ENCODE results near the gene MRE11.

The MRE11 gene

DNA sequence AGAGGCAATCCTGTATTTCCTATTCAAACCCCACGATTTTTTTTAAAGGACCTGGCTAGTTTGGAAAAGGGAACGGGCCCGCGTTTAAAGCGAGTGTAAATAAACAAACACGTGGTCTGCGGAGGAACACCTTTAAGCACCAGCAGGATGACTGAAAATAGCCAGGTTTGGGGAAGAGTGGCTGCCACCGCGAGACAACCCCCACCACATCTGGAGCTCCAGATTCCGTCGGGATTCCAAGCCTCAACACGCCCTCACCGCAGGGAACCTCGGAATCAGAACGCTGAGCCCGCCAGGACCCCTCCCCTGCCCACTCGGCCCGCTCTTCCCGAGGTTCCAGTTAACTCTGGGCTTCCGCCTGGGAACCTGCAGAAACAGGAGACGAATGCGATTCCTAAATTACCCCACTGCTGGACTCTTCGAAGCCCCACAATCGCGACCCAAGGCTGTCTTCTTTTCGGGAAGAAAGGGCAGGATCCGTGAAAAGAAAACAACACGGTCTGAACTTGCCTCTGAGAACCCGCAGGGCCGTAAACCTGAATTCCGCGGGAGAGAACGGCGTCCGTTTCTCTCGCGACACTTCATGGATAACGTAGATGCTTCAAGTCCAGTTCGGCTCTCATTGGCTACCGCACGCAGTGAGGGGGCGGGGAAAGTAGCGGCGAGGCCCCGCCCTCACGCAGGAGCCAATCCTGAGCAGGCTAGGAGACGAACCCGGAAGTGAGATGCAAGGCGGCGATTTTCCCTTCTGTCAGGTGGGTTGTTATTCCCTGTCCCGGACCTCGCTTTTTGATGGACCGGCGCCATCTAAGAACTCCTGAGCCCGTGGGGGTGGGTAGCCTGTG, at the start of gene MRE11, which contains the start of gene ANKRD49:
TSS of gene MRE11 (minus strand) at position 564 of the 845 bp plus-strand sequence. CDS start 1,043 bp downstream, outside the sequence.
TSS of gene ANKRD49 (plus strand) at position 704 of the 845 bp plus-strand sequence. CDS start 2,710 bp downstream, outside the sequence.
- TF ChIP-seq, protein P1, sequence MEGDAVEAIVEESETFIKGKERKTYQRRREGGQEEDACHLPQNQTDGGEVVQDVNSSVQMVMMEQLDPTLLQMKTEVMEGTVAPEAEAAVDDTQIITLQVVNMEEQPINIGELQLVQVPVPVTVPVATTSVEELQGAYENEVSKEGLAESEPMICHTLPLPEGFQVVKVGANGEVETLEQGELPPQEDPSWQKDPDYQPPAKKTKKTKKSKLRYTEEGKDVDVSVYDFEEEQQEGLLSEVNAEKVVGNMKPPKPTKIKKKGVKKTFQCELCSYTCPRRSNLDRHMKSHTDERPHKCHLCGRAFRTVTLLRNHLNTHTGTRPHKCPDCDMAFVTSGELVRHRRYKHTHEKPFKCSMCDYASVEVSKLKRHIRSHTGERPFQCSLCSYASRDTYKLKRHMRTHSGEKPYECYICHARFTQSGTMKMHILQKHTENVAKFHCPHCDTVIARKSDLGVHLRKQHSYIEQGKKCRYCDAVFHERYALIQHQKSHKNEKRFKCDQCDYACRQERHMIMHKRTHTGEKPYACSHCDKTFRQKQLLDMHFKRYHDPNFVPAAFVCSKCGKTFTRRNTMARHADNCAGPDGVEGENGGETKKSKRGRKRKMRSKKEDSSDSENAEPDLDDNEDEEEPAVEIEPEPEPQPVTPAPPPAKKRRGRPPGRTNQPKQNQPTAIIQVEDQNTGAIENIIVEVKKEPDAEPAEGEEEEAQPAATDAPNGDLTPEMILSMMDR (IDR thresholded peaks at IDR 0.05; ENCODE audit: low read depth, low read length), result no peak
- DNase-seq (ENCODE audit: low read depth, low spot score), result peak; percentile 99
- in situ Hi-C loops (cut with HindIII; ENCODE audit: low sequenced_read_pairs), result no loop called here
- peak within 1 kb of the TSS; percentile 96 for H3K4me3 ChIP-seq (ENCODE audit: low read depth, low read length)

DNA sequence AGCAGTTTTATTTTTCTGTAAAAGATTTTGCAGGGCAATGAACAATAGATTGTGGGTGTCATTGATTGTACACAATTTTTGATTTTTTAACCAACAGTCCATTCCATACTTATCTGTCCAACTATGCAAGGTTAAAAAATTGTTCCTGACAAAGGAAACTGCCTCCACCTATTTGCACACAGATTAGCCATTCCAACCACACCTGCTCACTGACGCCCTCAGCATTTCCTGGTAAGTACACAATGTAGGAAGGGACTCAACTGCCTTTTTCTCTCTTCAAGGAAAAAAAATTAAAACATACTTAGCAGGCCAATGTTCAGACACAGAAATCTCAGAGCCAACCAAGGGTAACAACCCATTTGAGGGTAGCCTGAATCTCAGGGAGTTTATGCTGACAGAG, 45.8 kb upstream of the MRE11 start:
- TF ChIP-seq, protein P1 (IDR thresholded peaks at IDR 0.05; ENCODE audit: low read depth, low read length), result no peak
- in situ Hi-C loops (cut with HindIII; ENCODE audit: low sequenced_read_pairs), result no loop called here
- no peak overlapping the region for H3K4me3 ChIP-seq (ENCODE audit: low read depth, low read length)
- no peak for DNase-seq (ENCODE audit: low read depth, low spot score)

DNA sequence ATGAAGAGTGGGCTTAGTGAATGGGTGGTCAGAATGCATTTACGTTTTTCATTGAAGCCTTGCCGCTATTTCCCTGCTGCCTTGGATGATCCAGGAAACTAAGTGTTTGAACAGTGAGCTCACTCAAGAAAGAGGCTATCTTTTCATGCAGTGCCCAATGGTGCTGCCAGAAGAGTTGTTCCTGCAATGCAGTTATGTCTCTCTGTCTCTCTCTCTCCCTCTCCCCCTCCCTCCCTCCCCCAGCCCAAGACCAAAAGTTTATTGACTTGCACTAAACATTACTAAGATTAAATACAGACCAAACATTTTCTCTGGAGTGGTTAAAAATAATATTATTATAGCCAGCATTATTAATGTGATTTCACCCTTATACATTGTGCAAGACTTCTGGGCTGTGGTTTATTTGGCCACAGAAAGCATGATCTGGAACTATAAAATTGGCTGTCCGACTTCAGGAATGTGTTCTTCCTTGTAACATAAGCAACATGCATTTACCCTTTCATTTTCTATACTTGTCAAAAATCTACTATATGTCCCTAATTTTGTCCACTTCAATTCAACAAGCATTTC, 43.5 kb upstream of the MRE11 start:
- peak; percentile 68 for DNase-seq (ENCODE audit: low read depth, low spot score)
- in situ Hi-C loops (cut with HindIII; ENCODE audit: low sequenced_read_pairs), result no loop called here
- TF ChIP-seq, protein P1 (IDR thresholded peaks at IDR 0.05; ENCODE audit: low read depth, low read length), result no peak
- H3K4me3 ChIP-seq (ENCODE audit: low read depth, low read length), result no peak overlapping the region

- in situ Hi-C loops (cut with HindIII; ENCODE audit: low sequenced_read_pairs), result no loop called here
- no peak for DNase-seq (ENCODE audit: low read depth, low spot score)
- no peak overlapping the region for H3K4me3 ChIP-seq (ENCODE audit: low read depth, low read length)
- TF ChIP-seq, protein P1 (IDR thresholded peaks at IDR 0.05; ENCODE audit: low read depth, low read length), result no peak
Observed at GRCh38 chr11:94536386-94536785, 42.7 kb upstream of the MRE11 start.

DNA sequence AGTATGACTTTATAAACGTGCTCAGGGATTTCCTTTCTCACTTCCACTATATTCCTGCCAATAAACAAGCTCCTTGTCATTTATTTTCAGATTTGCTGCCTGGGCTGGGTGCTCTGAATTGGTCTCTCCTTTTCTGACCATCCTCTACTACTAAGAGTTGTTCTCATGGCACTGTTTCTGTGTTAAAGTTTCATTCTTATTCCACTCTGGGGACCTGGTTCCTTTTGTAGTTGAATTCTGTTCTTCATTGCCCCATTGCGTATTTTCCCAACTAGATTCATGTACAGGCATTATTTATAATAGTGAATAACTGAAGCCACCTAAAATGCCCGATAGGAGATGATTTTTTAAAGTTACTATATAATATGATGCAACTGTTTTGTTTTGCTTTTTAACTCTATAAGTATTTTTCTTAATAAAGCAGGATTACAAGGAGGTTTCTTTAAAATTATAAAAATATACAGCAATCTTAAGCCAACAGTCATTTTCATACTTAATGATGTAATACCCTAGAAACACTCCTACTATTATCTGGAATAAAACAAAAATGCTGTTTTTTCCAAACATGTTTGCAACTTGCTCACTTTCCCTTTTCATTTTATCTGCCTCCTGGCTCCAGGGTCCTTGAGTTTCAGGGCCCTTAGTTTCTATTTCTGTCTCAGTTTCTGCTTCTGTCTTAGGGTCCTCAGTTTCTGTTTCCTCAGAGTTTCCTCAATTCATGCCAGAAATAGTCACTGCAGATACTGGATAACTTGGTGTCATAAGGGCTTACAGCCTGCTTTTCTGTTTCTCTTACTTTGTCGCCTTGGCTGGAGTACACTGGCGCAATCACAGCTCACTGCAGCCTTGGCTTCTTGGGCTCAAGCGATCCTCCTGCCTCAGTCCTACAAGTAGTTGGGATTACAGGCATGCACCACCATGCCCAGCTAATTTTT, 40.3 kb upstream of the MRE11 start:
- DNase-seq (ENCODE audit: low read depth, low spot score), result no peak
- in situ Hi-C loops (cut with HindIII; ENCODE audit: low sequenced_read_pairs), result no loop called here
- TF ChIP-seq, protein P1 (IDR thresholded peaks at IDR 0.05; ENCODE audit: low read depth, low read length), result no peak
- H3K4me3 ChIP-seq (ENCODE audit: low read depth, low read length), result no peak overlapping the region

GRCh38 chr11:94533206-94533605, 39.6 kb upstream of the MRE11 start:
- in situ Hi-C loops (cut with HindIII; ENCODE audit: low sequenced_read_pairs), result no loop called here
- no peak for DNase-seq (ENCODE audit: low read depth, low spot score)
- TF ChIP-seq, protein P1 (IDR thresholded peaks at IDR 0.05; ENCODE audit: low read depth, low read length), result no peak
- no peak overlapping the region for H3K4me3 ChIP-seq (ENCODE audit: low read depth, low read length)

Measured in astrocyte of the spinal cord (primary cell).